Astrocyte (in vitro differentiated cells and primary cell): ENCODE data around the gene SRGN.

Experiments
- EZH2 ChIP-seq: IDR thresholded peaks from 2 replicates; pipeline ENCODE4 v1.6.1; 2012; ENCODE audit warnings: mild to moderate bottlenecking, low read length, inconsistent platforms; ENCODE audit not compliant: insufficient read depth
- TF ChIP-seq, protein P1 (sequence below): IDR thresholded peaks from 2 replicates; pipeline ENCODE4 v1.5.1; 2011; ENCODE audit warnings: low read depth, mild to moderate bottlenecking, inconsistent platforms, low read length, moderate library complexity; ENCODE audit not compliant: insufficient read depth

DNA sequence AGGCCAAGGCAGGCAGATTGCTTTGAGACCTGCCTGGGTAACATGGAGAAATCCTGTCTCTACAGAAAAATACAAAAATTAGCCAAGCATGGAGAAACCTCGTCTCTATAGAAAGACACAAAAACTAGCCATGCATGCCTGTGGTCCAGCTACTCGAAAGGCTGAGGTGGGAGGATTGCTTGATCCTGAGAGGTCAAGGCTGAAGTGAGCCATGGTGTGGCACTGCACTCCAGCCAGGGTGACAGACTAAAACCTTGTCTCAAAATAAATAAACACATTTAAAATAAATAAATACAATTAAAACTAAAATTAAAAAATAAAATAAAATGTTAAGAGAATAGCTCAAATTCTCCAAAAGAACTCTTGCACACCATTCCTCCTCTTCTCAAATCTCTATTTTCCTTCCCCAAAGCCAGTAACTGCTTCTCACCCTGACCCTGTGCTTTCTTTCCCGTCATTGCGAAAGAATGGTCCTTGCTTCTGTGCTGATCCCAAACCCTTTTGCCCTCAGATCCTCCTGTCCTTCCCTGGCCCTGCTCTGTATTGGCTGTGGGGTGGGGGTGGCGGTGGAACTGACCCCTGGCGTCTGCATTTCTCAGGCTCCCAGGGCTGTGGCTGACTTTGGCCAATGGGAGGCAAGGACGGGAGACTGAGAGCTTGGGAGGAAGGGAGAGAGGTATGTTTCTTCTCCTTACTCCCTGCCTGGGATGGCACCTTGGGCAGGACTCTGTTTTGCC, 12.4 kb downstream of the SRGN start:
- TF ChIP-seq, protein P1, sequence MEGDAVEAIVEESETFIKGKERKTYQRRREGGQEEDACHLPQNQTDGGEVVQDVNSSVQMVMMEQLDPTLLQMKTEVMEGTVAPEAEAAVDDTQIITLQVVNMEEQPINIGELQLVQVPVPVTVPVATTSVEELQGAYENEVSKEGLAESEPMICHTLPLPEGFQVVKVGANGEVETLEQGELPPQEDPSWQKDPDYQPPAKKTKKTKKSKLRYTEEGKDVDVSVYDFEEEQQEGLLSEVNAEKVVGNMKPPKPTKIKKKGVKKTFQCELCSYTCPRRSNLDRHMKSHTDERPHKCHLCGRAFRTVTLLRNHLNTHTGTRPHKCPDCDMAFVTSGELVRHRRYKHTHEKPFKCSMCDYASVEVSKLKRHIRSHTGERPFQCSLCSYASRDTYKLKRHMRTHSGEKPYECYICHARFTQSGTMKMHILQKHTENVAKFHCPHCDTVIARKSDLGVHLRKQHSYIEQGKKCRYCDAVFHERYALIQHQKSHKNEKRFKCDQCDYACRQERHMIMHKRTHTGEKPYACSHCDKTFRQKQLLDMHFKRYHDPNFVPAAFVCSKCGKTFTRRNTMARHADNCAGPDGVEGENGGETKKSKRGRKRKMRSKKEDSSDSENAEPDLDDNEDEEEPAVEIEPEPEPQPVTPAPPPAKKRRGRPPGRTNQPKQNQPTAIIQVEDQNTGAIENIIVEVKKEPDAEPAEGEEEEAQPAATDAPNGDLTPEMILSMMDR, result no peak
- no peak for TF ChIP-seq EZH2
